DND-41 (cell line): Measurements from ENCODE around the gene TUBB3.
A peak's percentile ranks its signal among the peaks of the same experiment; 100 is the strongest.

Source experiments
- ATAC-seq: fragments of 200-7000 bp; cut with Tn5 transposase; 3 replicates; pipeline ENCODE4 v1.9.1; 2021; ENCODE audit warnings: low read depth; ENCODE audit not compliant: insufficient read depth
- DNase-seq: peaks from one replicate; pipeline ENCODE4 v3.0.0-alpha.2; 2020
- H2AFZ ChIP-seq: 2 replicates; pipeline ENCODE4 v1.6.0; 2012; ENCODE audit warnings: low read depth, low read length
- H3K27ac ChIP-seq: 2 replicates; pipeline ENCODE4 v1.5.1; 2012; ENCODE audit warnings: low read length, inconsistent platforms
- H3K27me3 ChIP-seq: fragments of 200-600 bp; sonication (generic); 2 replicates; pipeline ENCODE4 v1.6.0; 2012; ENCODE audit warnings: low read length, mild to moderate bottlenecking, inconsistent platforms; ENCODE audit not compliant: insufficient read depth, poor library complexity
- H3K36me3 ChIP-seq: 2 replicates; pipeline ENCODE4 v1.5.1; 2012; ENCODE audit warnings: low read length, inconsistent platforms; ENCODE audit not compliant: insufficient read depth
- H3K4me1 ChIP-seq: 2 replicates; pipeline ENCODE4 v1.5.1; 2012; ENCODE audit warnings: mild to moderate bottlenecking, low read length; ENCODE audit not compliant: insufficient read depth
- H3K4me2 ChIP-seq: 2 replicates; pipeline ENCODE4 v1.6.0; 2012; ENCODE audit warnings: mild to moderate bottlenecking, moderate library complexity, low read length, inconsistent platforms; ENCODE audit not compliant: insufficient read depth
- H3K4me3 ChIP-seq, 2 experiments: fragments of 200-600 bp in 1 of 2; shearing (Covaris generic) in 1 of 2; 2 replicates each; pipeline ENCODE4 v1.5.1; 2012 to 2016; ENCODE audit warnings: inconsistent platforms in 2 of 2, low read length in 2 of 2, mild to moderate bottlenecking in 2 of 2, low read depth in 1 of 2, moderate library complexity in 1 of 2
- H3K79me2 ChIP-seq: 2 replicates; pipeline ENCODE4 v1.6.0; 2012; ENCODE audit warnings: low read length, inconsistent platforms; ENCODE audit not compliant: insufficient read depth
- H3K9ac ChIP-seq: 2 replicates; pipeline ENCODE4 v1.6.0; 2012; ENCODE audit warnings: low read depth, mild to moderate bottlenecking, inconsistent platforms, low read length, moderate library complexity
- H3K9me3 ChIP-seq: 2 replicates; pipeline ENCODE4 v1.5.1; 2012; ENCODE audit warnings: low read length, moderate library complexity, mild to moderate bottlenecking, inconsistent platforms; ENCODE audit not compliant: insufficient read depth, severe bottlenecking
- H4K20me1 ChIP-seq: 2 replicates; pipeline ENCODE4 v1.6.0; 2012; ENCODE audit warnings: low read length; ENCODE audit not compliant: insufficient read depth
- EZH2 ChIP-seq: IDR thresholded peaks from 3 replicates; pipeline ENCODE4 v1.6.1; 2012; ENCODE audit warnings: borderline replicate concordance, low read depth, mild to moderate bottlenecking, moderate library complexity, low read length, inconsistent platforms; ENCODE audit not compliant: severe bottlenecking
- TF ChIP-seq, protein P1 (sequence below): IDR thresholded peaks from 2 replicates; pipeline ENCODE4 v1.5.1; 2012; ENCODE audit warnings: borderline replicate concordance, low read length, moderate library complexity, mild to moderate bottlenecking; ENCODE audit not compliant: poor library complexity, severe bottlenecking; ENCODE audit errors: extremely low read depth

TUBB3 gene

DNA sequence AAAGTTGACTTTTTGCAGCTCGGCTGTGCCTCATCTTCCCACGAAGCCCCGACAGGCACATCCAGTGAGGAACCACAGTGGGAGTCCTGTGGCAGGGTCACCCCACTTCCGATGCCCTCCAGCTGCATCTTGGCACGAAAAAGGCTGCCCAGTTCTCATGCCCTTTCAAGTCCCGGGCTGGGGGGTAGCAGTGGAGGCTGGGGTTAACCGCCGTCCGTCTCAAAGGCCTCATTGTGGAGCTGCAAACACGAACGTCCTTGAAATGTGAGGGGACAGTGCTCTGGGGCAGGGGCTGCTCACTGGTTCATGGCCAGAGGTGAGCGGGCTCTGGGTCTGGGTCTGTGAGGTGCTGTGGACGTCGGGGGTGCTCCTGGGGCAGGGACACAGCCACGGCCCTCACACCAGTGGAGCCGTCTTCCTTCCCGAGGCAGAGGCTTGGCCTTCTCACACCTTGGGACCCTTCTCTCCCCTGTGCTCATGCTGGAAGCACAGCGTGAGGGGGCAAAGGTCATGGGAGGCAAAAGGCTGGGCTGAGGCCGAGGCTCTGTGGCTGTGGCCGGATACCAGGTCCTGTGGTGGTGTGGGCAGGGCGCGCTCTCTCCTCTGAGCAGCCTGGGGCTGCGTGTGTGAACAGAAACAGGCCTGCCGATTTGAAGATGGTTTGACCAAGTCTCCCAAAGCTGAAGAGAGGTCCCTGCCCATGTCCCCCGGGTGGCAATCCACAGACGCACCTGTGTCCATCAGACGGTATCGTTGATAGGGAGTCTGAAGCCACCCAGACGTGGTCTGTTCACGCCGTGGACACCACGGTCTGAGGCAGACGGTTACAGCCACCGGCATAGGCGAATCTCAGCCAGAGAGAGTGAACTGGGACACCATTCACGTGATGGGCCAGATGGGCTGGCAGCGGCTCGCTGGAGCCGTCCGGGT, 7.6 kb upstream of the TUBB3 start:
- Histone ChIP-seq H3K4me2 (no peak overlapping the region; the same call in 1 of the 2 replicates), H3K27ac (no peak overlapping the region), H3K4me3 (no peak overlapping the region), H3K9ac (no peak overlapping the region), H3K9me3 (no peaks in the 10 kb centered on the region), H3K79me2 (no peaks in the 10 kb centered on the region), H3K4me1 (peaks cover 34% of the 10 kb centered on the region), H3K27me3 (peaks cover 10% of the 10 kb centered on the region), H2AFZ (no peak overlapping the region), H4K20me1 (peaks cover 80% of the 10 kb centered on the region), H3K36me3 (peaks cover 19% of the 10 kb centered on the region)
- ATAC-seq (no peak), DNase-seq (no peak)
- TF ChIP-seq, protein P1, sequence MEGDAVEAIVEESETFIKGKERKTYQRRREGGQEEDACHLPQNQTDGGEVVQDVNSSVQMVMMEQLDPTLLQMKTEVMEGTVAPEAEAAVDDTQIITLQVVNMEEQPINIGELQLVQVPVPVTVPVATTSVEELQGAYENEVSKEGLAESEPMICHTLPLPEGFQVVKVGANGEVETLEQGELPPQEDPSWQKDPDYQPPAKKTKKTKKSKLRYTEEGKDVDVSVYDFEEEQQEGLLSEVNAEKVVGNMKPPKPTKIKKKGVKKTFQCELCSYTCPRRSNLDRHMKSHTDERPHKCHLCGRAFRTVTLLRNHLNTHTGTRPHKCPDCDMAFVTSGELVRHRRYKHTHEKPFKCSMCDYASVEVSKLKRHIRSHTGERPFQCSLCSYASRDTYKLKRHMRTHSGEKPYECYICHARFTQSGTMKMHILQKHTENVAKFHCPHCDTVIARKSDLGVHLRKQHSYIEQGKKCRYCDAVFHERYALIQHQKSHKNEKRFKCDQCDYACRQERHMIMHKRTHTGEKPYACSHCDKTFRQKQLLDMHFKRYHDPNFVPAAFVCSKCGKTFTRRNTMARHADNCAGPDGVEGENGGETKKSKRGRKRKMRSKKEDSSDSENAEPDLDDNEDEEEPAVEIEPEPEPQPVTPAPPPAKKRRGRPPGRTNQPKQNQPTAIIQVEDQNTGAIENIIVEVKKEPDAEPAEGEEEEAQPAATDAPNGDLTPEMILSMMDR: no peak
- TF ChIP-seq EZH2: no peak

DNA sequence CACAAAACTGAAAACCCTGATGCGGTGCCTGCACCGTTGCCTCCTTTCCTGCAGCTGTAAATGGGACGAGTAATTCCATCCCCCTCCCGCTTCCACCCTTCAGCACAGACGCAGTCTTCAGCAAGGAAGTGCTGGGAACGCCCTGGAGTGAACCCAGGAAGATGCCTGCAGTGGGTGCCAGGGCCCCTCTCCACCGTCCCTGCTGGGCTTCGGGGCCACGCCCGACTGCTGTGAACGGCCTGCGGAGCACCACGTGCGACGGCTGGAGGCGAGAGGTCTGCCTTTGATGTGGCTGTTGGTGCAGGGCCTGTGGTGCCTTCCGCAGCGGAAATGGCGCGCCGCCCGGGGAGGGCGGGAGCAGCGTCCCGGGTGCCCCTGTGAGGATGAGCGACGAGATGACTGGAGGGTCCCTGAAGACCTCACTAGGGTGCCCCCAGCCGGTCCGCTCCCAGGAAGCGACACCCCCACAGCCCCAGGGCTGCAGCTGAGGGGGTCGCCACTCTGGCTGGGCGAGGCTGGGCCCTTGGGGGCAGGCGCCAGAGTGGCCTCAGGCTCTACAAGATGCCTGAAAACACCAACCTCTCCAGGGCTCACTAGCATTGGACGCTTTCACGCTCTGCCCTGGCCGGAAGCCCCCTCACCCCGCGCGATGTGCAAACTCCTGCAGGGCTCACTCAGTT, 5.2 kb upstream of the TUBB3 start:
- Histone ChIP-seq H2AFZ (no peak overlapping the region), H3K9me3 (no peaks in the 10 kb centered on the region), H3K27me3 (peaks cover 32% of the 10 kb centered on the region), H4K20me1 (peaks cover 79% of the 10 kb centered on the region), H3K4me3 (peak overlapping the region in 1 of 2 experiments; percentile 41; a peak in 2 of 4 replicates), H3K4me2 (peak overlapping the region; percentile 57), H3K9ac (no peak overlapping the region), H3K27ac (peak overlapping the region; percentile 42; the same call in 1 of the 2 replicates), H3K36me3 (no peaks in the 10 kb centered on the region), H3K79me2 (no peaks in the 10 kb centered on the region), H3K4me1 (peaks cover 34% of the 10 kb centered on the region)
- DNase-seq: peak; percentile 95
- no peak for TF ChIP-seq EZH2
- TF ChIP-seq, protein P1: no peak
- peak; percentile 91 for ATAC-seq

DNA sequence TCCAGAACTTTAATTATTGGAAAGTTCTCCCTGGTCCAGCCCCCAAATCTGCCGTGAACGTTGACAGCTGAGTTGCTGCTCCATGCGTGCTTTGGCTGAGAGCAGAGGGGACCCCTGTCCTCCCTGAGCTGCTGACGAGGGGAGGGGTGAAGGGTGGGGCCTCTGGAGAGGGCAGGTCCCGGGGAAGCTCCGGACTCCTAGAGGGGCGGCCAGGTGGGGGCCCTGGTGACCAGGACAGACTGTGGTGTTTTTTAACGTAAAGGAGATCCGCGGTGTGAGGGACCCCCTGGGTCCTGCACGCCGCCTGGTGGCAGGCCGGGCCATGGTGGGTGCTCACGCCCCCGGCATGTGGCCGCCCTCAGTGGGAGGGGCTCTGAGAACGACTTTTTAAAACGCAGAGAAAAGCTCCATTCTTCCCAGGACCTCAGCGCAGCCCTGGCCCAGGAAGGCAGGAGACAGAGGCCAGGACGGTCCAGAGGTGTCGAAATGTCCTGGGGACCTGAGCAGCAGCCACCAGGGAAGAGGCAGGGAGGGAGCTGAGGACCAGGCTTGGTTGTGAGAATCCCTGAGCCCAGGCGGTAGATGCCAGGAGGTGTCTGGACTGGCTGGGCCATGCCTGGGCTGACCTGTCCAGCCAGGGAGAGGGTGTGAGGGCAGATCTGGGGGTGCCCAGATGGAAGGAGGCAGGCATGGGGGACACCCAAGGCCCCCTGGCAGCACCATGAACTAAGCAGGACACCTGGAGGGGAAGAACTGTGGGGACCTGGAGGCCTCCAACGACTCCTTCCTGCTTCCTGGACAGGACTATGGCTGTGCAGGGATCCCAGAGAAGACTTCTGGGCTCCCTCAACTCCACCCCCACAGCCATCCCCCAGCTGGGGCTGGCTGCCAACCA, 4.4 kb upstream of the TUBB3 start, which contains the start of gene MC1R:
MC1R (plus strand) TSS at position 410 of the 895 bp plus-strand sequence; CDS start at position 807, 397 bp downstream.
- Histone ChIP-seq H2AFZ (no peak within 1 kb of the TSS), H3K36me3 (no peaks in the 10 kb centered on the region), H4K20me1 (peaks cover 72% of the 10 kb centered on the region), H3K27me3 (peaks cover 32% of the 10 kb centered on the region), H3K79me2 (no peaks in the 10 kb centered on the region), H3K9me3 (no peaks in the 10 kb centered on the region), H3K4me1 (peaks cover 34% of the 10 kb centered on the region), H3K27ac (peak within 1 kb of the TSS; percentile 42; the same call in 1 of the 2 replicates), H3K4me2 (peak within 1 kb of the TSS; percentile 57), H3K9ac (no peak within 1 kb of the TSS), H3K4me3 (peak within 1 kb of the TSS in 1 of 2 experiments; percentile 41; a peak in 2 of 4 replicates)
- DNase-seq (no peak), ATAC-seq (peak; percentile 8)
- no peak for TF ChIP-seq EZH2
- TF ChIP-seq, protein P1: peak; percentile 55
